Memory B cell (primary cell): ENCODE data around the gene POMP.
"Not testable (repeated sequence)": the region's sequence is repeated elsewhere in the genome, so short reads cannot be mapped to it uniquely, and the experiment has no call there.

Experiments used
- ATAC-seq: fragments of 150-1000 bp; cut with Tn5 transposase; 2 replicates; pipeline ENCODE4 v1.10.0; 2021; ENCODE audit warnings: low read depth, mild to moderate bottlenecking, moderate library complexity
- DNase-seq, 2 donors: peaks; one replicate each; pipeline ENCODE4 v3.0.0; 2022; ENCODE audit warnings: low spot score in 2 of 2
- H3K27ac Mint-ChIP-seq: one replicate; pipeline ENCODE4 v1.8.0; 2022; ENCODE audit warnings: mild to moderate bottlenecking, moderate library complexity, mixed read lengths
- H3K27me3 Mint-ChIP-seq: one replicate; pipeline ENCODE4 v1.8.0; 2022; ENCODE audit warnings: mixed read lengths
- H3K36me3 Mint-ChIP-seq: one replicate; pipeline ENCODE4 v1.8.0; 2022; ENCODE audit warnings: mild to moderate bottlenecking, mixed read lengths
- H3K4me1 Mint-ChIP-seq: one replicate; pipeline ENCODE4 v1.8.0; 2022; ENCODE audit warnings: mixed read lengths
- H3K4me3 Mint-ChIP-seq: one replicate; pipeline ENCODE4 v1.8.0; 2022; ENCODE audit warnings: mild to moderate bottlenecking, moderate library complexity, mixed read lengths
- H3K9me3 Mint-ChIP-seq: one replicate; pipeline ENCODE4 v1.8.0; 2022; ENCODE audit warnings: mixed read lengths

POMP gene

GRCh38 chr13:28693605-28694491 lies 34.9 kb downstream of the POMP start:
- Mint-ChIP-seq H3K9me3 (peaks cover 14% of the 10 kb centered on the region), H3K36me3 (peaks cover 21% of the 10 kb centered on the region)
- H3K27ac Mint-ChIP-seq, ATAC-seq, H3K27me3 Mint-ChIP-seq, H3K4me1 Mint-ChIP-seq, H3K4me3 Mint-ChIP-seq, DNase-seq: not testable (repeated sequence)

GRCh38 chr13:28697441-28697840 lies 38.5 kb downstream of the POMP start:
- Mint-ChIP-seq H3K9me3 (peaks cover 3% of the 10 kb centered on the region), H3K4me1 (no peaks in the 10 kb centered on the region), H3K27me3 (no peaks in the 10 kb centered on the region), H3K27ac (no peak overlapping the region), H3K4me3 (no peak overlapping the region), H3K36me3 (peaks cover 31% of the 10 kb centered on the region)
- ATAC-seq (no peak), DNase-seq (no peak)

- H3K9me3 Mint-ChIP-seq = no peaks in the 10 kb centered on the region
- DNase-seq = no peak
- no peaks in the 10 kb centered on the region for H3K27me3 Mint-ChIP-seq
- H3K27ac Mint-ChIP-seq = no peak overlapping the region
- no peaks in the 10 kb centered on the region for H3K4me1 Mint-ChIP-seq
- peaks cover 34% of the 10 kb centered on the region for H3K36me3 Mint-ChIP-seq
- ATAC-seq = no peak
- no peak overlapping the region for H3K4me3 Mint-ChIP-seq
Observed at GRCh38 chr13:28699246-28699645, 40.3 kb downstream of the POMP start.

GRCh38 chr13:28704282-28704681 lies 45.4 kb downstream of the POMP start:
- DNase-seq (no peak), ATAC-seq (no peak)
- H3K4me1 Mint-ChIP-seq = peaks cover 8% of the 10 kb centered on the region
- H3K4me3 Mint-ChIP-seq = no peak overlapping the region
- H3K27me3 Mint-ChIP-seq = no peaks in the 10 kb centered on the region
- no peak overlapping the region for H3K27ac Mint-ChIP-seq
- peaks cover 23% of the 10 kb centered on the region for H3K36me3 Mint-ChIP-seq
- no peaks in the 10 kb centered on the region for H3K9me3 Mint-ChIP-seq

GRCh38 chr13:28704919-28705318 lies 46.0 kb downstream of the POMP start:
- H3K27me3 Mint-ChIP-seq = no peaks in the 10 kb centered on the region
- no peak overlapping the region for H3K4me3 Mint-ChIP-seq
- ATAC-seq = no peak
- H3K9me3 Mint-ChIP-seq = no peaks in the 10 kb centered on the region
- peaks cover 22% of the 10 kb centered on the region for H3K36me3 Mint-ChIP-seq
- peaks cover 8% of the 10 kb centered on the region for H3K4me1 Mint-ChIP-seq
- DNase-seq = no peak
- no peak overlapping the region for H3K27ac Mint-ChIP-seq

GRCh38 chr13:28705461-28706083 lies 46.6 kb downstream of the POMP start:
- Mint-ChIP-seq H3K27ac (no peak overlapping the region), H3K9me3 (no peaks in the 10 kb centered on the region), H3K27me3 (no peaks in the 10 kb centered on the region), H3K36me3 (peaks cover 21% of the 10 kb centered on the region), H3K4me3 (no peak overlapping the region), H3K4me1 (peaks cover 8% of the 10 kb centered on the region)
- DNase-seq (no peak), ATAC-seq (no peak)

- peak; percentile 94 for ATAC-seq
- H3K4me3 Mint-ChIP-seq = no peak overlapping the region
- H3K27me3 Mint-ChIP-seq = no peaks in the 10 kb centered on the region
- DNase-seq = peak in 1 of 2 donors; percentile 26
- H3K9me3 Mint-ChIP-seq = no peaks in the 10 kb centered on the region
- H3K27ac Mint-ChIP-seq = no peak overlapping the region
- H3K4me1 Mint-ChIP-seq = peaks cover 8% of the 10 kb centered on the region
- H3K36me3 Mint-ChIP-seq = peaks cover 20% of the 10 kb centered on the region
Observed at GRCh38 chr13:28707629-28708427, 48.9 kb downstream of the POMP start.

GRCh38 chr13:28710161-28710560 lies 51.2 kb downstream of the POMP start:
- no peak overlapping the region for H3K27ac Mint-ChIP-seq
- H3K27me3 Mint-ChIP-seq = no peaks in the 10 kb centered on the region
- ATAC-seq (no peak), DNase-seq (no peak)
- H3K4me1 Mint-ChIP-seq = peaks cover 8% of the 10 kb centered on the region
- no peak overlapping the region for H3K4me3 Mint-ChIP-seq
- no peaks in the 10 kb centered on the region for H3K9me3 Mint-ChIP-seq
- peaks cover 21% of the 10 kb centered on the region for H3K36me3 Mint-ChIP-seq

- no peak for DNase-seq
- Mint-ChIP-seq H3K4me3 (no peak overlapping the region), H3K4me1 (peaks cover 18% of the 10 kb centered on the region), H3K27ac (no peak overlapping the region), H3K27me3 (no peaks in the 10 kb centered on the region), H3K9me3 (no peaks in the 10 kb centered on the region), H3K36me3 (peaks cover 14% of the 10 kb centered on the region)
- no peak for ATAC-seq
Observed at GRCh38 chr13:28714651-28715050, 55.7 kb downstream of the POMP start.

- no peaks in the 10 kb centered on the region for H3K9me3 Mint-ChIP-seq
- no peaks in the 10 kb centered on the region for H3K27me3 Mint-ChIP-seq
- H3K27ac Mint-ChIP-seq = peak overlapping the region; percentile 55
- H3K36me3 Mint-ChIP-seq = peaks cover 8% of the 10 kb centered on the region
- DNase-seq = no peak
- H3K4me1 Mint-ChIP-seq = peaks cover 18% of the 10 kb centered on the region
- no peak for ATAC-seq
- no peak overlapping the region for H3K4me3 Mint-ChIP-seq
Observed at GRCh38 chr13:28716511-28716910, 57.6 kb downstream of the POMP start.

GRCh38 chr13:28717170-28717569 lies 58.2 kb downstream of the POMP start:
- no peaks in the 10 kb centered on the region for H3K27me3 Mint-ChIP-seq
- H3K9me3 Mint-ChIP-seq = no peaks in the 10 kb centered on the region
- ATAC-seq (no peak), DNase-seq (no peak)
- peaks cover 5% of the 10 kb centered on the region for H3K36me3 Mint-ChIP-seq
- peaks cover 18% of the 10 kb centered on the region for H3K4me1 Mint-ChIP-seq
- peak overlapping the region; percentile 55 for H3K27ac Mint-ChIP-seq
- H3K4me3 Mint-ChIP-seq = peak overlapping the region; percentile 70

GRCh38 chr13:28718196-28718542 lies 59.2 kb downstream of the POMP start:
- Mint-ChIP-seq H3K4me3 (peak overlapping the region; percentile 96), H3K9me3 (no peaks in the 10 kb centered on the region), H3K4me1 (peaks cover 18% of the 10 kb centered on the region), H3K36me3 (peaks cover 3% of the 10 kb centered on the region), H3K27ac (peak overlapping the region; percentile 93), H3K27me3 (no peaks in the 10 kb centered on the region)
- ATAC-seq = peak; percentile 0
- peak in 1 of 2 donors; percentile 3 for DNase-seq

- ATAC-seq (peak; percentile 93), DNase-seq (peak; percentile 95)
- Mint-ChIP-seq H3K4me1 (peaks cover 18% of the 10 kb centered on the region), H3K27me3 (no peaks in the 10 kb centered on the region), H3K9me3 (no peaks in the 10 kb centered on the region), H3K36me3 (no peaks in the 10 kb centered on the region), H3K27ac (peak within 1 kb of the TSS; percentile 93), H3K4me3 (peak within 1 kb of the TSS; percentile 96)
Observed at GRCh38 chr13:28718543-28719226, 59.8 kb downstream of the POMP start, which contains the start of gene SLC46A3. TSS of gene SLC46A3 (minus strand) at chr13:28718970. CDS start at chr13:28717998, 972 bp downstream.
